PC-9 (cell line): ENCODE measurements around the gene RSPRY1.

Experiments
- CTCF ChIP-seq: fragments of 200-600 bp; sonication (generic); conservative IDR thresholded peaks from 2 replicates; pipeline ENCODE4 v1.6.1; 2017; ENCODE audit warnings: mixed run types, antibody characterized with exemption, mild to moderate bottlenecking, moderate library complexity
- EZH2 ChIP-seq: fragments of 200-600 bp; sonication (generic); IDR thresholded peaks from 2 replicates; pipeline ENCODE4 v1.8.0; 2017; ENCODE audit warnings: antibody characterized with exemption, low read depth

DNA sequence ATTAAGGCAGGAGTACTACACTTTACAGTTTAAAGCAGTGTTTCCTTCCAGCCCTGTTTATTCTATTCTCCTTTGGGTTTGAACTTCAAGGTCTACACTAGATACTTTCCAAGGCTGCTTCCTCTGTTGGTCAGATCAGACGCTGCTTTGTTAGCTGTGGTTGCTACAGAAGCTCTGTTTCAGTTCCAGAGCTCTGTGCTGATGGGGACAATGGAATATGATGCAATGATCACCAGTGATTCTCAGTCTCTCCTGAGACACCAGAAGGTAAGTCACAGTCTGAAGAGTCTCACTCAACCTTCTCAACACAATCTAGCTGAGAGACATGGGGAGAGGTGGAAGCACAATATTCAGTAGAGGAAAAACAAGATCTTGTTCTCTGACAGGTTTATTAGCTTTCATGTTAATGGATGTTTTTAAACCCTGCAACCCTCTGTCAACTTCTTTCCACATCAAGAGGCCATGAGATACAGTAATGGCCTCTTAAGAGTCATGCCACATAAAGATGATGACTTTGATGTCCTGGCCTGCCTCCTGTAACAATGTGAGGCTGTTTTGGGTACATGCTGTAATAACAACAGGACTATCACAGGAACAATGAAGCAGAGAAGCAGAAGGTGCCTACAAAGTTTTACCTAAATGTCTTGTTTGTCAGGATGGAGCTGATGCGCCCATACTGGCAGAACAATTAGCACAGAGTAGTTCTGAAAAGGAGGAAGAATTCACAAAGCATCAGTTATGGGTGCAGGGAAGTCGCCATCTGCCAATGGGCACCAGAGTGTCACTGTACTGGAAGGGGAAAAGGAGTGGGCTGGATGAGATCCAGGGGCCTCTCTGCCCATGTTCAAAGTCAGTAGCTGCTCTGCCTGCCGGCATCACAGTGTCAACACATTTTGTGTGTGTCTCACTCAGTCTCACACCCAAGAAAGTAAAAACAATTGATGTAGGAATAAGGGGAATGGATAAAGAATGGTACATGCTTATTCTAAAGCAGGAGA, 33.7 kb upstream of the RSPRY1 start:
- TF ChIP-seq CTCF: no peak
- no peak for TF ChIP-seq EZH2
